Measurements from ENCODE around the gene LAS1L. TPM values are rescaled to one million over a fixed set of nuclear protein-coding genes. Genes with fewer than 3 reads are reported as not detected.
"Not testable (repeated sequence)": the region's sequence is repeated elsewhere in the genome, so short reads cannot be mapped to it uniquely, and the experiment has no call there.

LAS1L gene
- total and polyA plus RNA-seq, 2 donors (not counting 3 experiments of a cell fraction or from before 2014, with no cell fraction given), result 22.9 to 34.2 TPM

- FAIRE-seq, result no peak
- no TSS peak for BruUV-seq (replicated peaks)
Observed at GRCh38 chrX:65572971-65573370, 38.4 kb upstream of the LAS1L start.

GRCh38 chrX:65562850-65563249, 28.3 kb upstream of the LAS1L start:
- DNase-seq (ENCODE audit: low read depth, low spot score); BruUV-seq (replicated peaks); H3K4me3 ChIP-seq (replicated peaks in 1 of 3; ENCODE audit: insufficient read depth in 1 of 3, low read depth in 1 of 3, low read length in 3 of 3); intact Hi-C loops (cut with micrococcal nuclease); POLR2A ChIA-PET; H2AFZ ChIP-seq (ENCODE audit: low read depth, low read length); FAIRE-seq; H3K9me1 ChIP-seq (replicated peaks; ENCODE audit: control insufficient read depth, extremely low read depth, insufficient read depth, low read length); H3K4me2 ChIP-seq (ENCODE audit: insufficient read depth, low read length); H3K9ac ChIP-seq (replicated peaks; ENCODE audit: extremely low read depth, insufficient read depth, low read length); H3K79me2 ChIP-seq (ENCODE audit: control insufficient read depth, insufficient read depth, low read length); H3K27ac ChIP-seq (ENCODE audit: insufficient read depth, low read depth, low read length); CTCF ChIA-PET; H3K36me3 ChIP-seq (ENCODE audit: control insufficient read depth in 2 of 2, extremely low read depth in 1 of 2, insufficient read depth in 2 of 2, low read length in 2 of 2); H4K20me1 ChIP-seq (replicated peaks; ENCODE audit: control insufficient read depth, extremely low read depth, insufficient read depth, low read length); H3K27me3 ChIP-seq (ENCODE audit: control insufficient read depth in 2 of 2, insufficient read depth in 2 of 2, low read length in 2 of 2); H3K9me3 ChIP-seq (replicated peaks; ENCODE audit: control insufficient read depth, insufficient read depth, low read length); H3K4me1 ChIP-seq (ENCODE audit: control insufficient read depth, extremely low read depth, insufficient read depth, low read length); dilution Hi-C loops (cut with MboI; ENCODE audit: extremely low pct_ligation_motif_present, low sequenced_read_pairs): not testable (repeated sequence)

More at GRCh38 chrX:65572971-65573370, 38.4 kb upstream of the LAS1L start:
- no peaks in the 10 kb centered on the region for H3K9me1 ChIP-seq (replicated peaks; ENCODE audit: control insufficient read depth, extremely low read depth, insufficient read depth, low read length)
- dilution Hi-C loops (cut with MboI; ENCODE audit: extremely low pct_ligation_motif_present, low sequenced_read_pairs) (no loop called here), intact Hi-C loops (cut with micrococcal nuclease) (no loop called here)
- H4K20me1 ChIP-seq (replicated peaks; ENCODE audit: control insufficient read depth, extremely low read depth, insufficient read depth, low read length), result no peaks in the 10 kb centered on the region
- TF ChIP-seq POLR2AphosphoS5 (IDR thresholded peaks at IDR 0.05; ENCODE audit: insufficient read depth, low read depth, low read length) (no peak), FOS (IDR thresholded peaks at IDR 0.05; ENCODE audit: borderline replicate concordance, insufficient read depth, low read length) (no peak), EZH2 (IDR thresholded peaks at IDR 0.05; ENCODE audit: borderline replicate concordance, low read depth, low read length, severe bottlenecking) (no peak), GATA2 (IDR thresholded peaks at IDR 0.05; ENCODE audit: insufficient read depth, insufficient read length, low read depth, low read length) (no peak), MAX (IDR thresholded peaks at IDR 0.05; ENCODE audit: insufficient read depth, insufficient read length) (no peak), MYC (IDR thresholded peaks at IDR 0.05; ENCODE audit: low read depth, low read length) (no peak), JUN (IDR thresholded peaks at IDR 0.05; ENCODE audit: borderline replicate concordance, insufficient read depth, insufficient read length, low read depth) (no peak), POLR2A (IDR thresholded peaks at IDR 0.05; ENCODE audit: low read depth, low read length) (no peak), CTCF (IDR thresholded peaks at IDR 0.05; ENCODE audit: extremely low read depth in 1 of 2, insufficient read depth in 1 of 2, low read depth in 1 of 2, low read length in 2 of 2) (no peak)
- no peak overlapping the region for H3K9ac ChIP-seq (replicated peaks; ENCODE audit: extremely low read depth, insufficient read depth, low read length)
- no peaks in the 10 kb centered on the region for H3K36me3 ChIP-seq (ENCODE audit: control insufficient read depth in 2 of 2, extremely low read depth in 1 of 2, insufficient read depth in 2 of 2, low read length in 2 of 2)
- ChIA-PET POLR2A (no interaction called here), CTCF (no interaction called here)
- no peaks in the 10 kb centered on the region for H3K9me3 ChIP-seq (replicated peaks; ENCODE audit: control insufficient read depth, insufficient read depth, low read length)
- H3K27me3 ChIP-seq (ENCODE audit: control insufficient read depth in 2 of 2, insufficient read depth in 2 of 2, low read length in 2 of 2), result no peaks in the 10 kb centered on the region
- H3K4me3 ChIP-seq (replicated peaks in 1 of 3; ENCODE audit: insufficient read depth in 1 of 3, low read depth in 1 of 3, low read length in 3 of 3), result no peak overlapping the region
- no peaks in the 10 kb centered on the region for H3K79me2 ChIP-seq (ENCODE audit: control insufficient read depth, insufficient read depth, low read length)
- H3K27ac ChIP-seq (ENCODE audit: insufficient read depth, low read depth, low read length), result no peak overlapping the region
- DNase-seq (ENCODE audit: low read depth, low spot score), result no peak
- H3K4me1 ChIP-seq (ENCODE audit: control insufficient read depth, extremely low read depth, insufficient read depth, low read length), result no peaks in the 10 kb centered on the region
- H3K4me2 ChIP-seq (ENCODE audit: insufficient read depth, low read length), result no peak overlapping the region
- H2AFZ ChIP-seq (ENCODE audit: low read depth, low read length), result no peak overlapping the region

Measured in endothelial cell of umbilical vein (primary cell).